ENCODE data around the gene GRK1.
"Not testable (repeated sequence)": the region's sequence is repeated elsewhere in the genome, so short reads cannot be mapped to it uniquely, and the experiment has no call there.

GRK1 gene

GRCh38 chr13:113666951-113667701 lies at the start of gene GRK1:
TSS of gene GRK1 (plus strand) at chr13:113667219. CDS start at chr13:113667387, 168 bp downstream.
- no peak within 1 kb of the TSS for H3K27ac Mint-ChIP-seq
- H3K4me1 Mint-ChIP-seq (ENCODE audit: low read depth) = no peaks in the 10 kb centered on the region
- no peaks in the 10 kb centered on the region for H3K36me3 Mint-ChIP-seq (ENCODE audit: low read depth)
- intact Hi-C loops (cut with micrococcal nuclease) = no loop called here
- H3K27me3 Mint-ChIP-seq = peaks cover 5% of the 10 kb centered on the region
- H3K4me3 Mint-ChIP-seq = no peak within 1 kb of the TSS
- H3K9me3 Mint-ChIP-seq = peaks cover 2% of the 10 kb centered on the region

- Mint-ChIP-seq H3K36me3 (ENCODE audit: low read depth) (peaks cover 33% of the 10 kb centered on the region), H3K27me3 (no peaks in the 10 kb centered on the region), H3K4me1 (ENCODE audit: low read depth) (peaks cover 17% of the 10 kb centered on the region), H3K9me3 (no peaks in the 10 kb centered on the region), H3K27ac (no peak overlapping the region), H3K4me3 (no peak overlapping the region)
- intact Hi-C loops (cut with micrococcal nuclease) = no loop called here
Measured at GRCh38 chr13:113617961-113618360, 49.1 kb upstream of the GRK1 start.

GRCh38 chr13:113618455-113618854 lies 48.6 kb upstream of the GRK1 start:
- H3K27me3 Mint-ChIP-seq = no peaks in the 10 kb centered on the region
- peaks cover 17% of the 10 kb centered on the region for H3K4me1 Mint-ChIP-seq (ENCODE audit: low read depth)
- H3K36me3 Mint-ChIP-seq (ENCODE audit: low read depth) = peaks cover 38% of the 10 kb centered on the region
- H3K27ac Mint-ChIP-seq = no peak overlapping the region
- intact Hi-C loops (cut with micrococcal nuclease) = no loop called here
- no peaks in the 10 kb centered on the region for H3K9me3 Mint-ChIP-seq
- no peak overlapping the region for H3K4me3 Mint-ChIP-seq

GRCh38 chr13:113620036-113620796 lies 46.8 kb upstream of the GRK1 start:
- Mint-ChIP-seq H3K4me1 (ENCODE audit: low read depth) (peaks cover 15% of the 10 kb centered on the region), H3K9me3 (no peaks in the 10 kb centered on the region), H3K27ac (no peak overlapping the region), H3K4me3 (no peak overlapping the region), H3K27me3 (no peaks in the 10 kb centered on the region), H3K36me3 (ENCODE audit: low read depth) (peaks cover 55% of the 10 kb centered on the region)
- intact Hi-C loops (cut with micrococcal nuclease) = no loop called here

- Mint-ChIP-seq H3K36me3 (ENCODE audit: low read depth) (peaks cover 64% of the 10 kb centered on the region), H3K4me3 (no peak overlapping the region), H3K4me1 (ENCODE audit: low read depth) (peaks cover 12% of the 10 kb centered on the region), H3K27ac (no peak overlapping the region), H3K27me3 (no peaks in the 10 kb centered on the region), H3K9me3 (no peaks in the 10 kb centered on the region)
- intact Hi-C loops (cut with micrococcal nuclease) = no loop called here
Measured at GRCh38 chr13:113621046-113621445, 46.0 kb upstream of the GRK1 start.

- H3K27ac Mint-ChIP-seq; H3K4me1 Mint-ChIP-seq (ENCODE audit: low read depth); H3K9me3 Mint-ChIP-seq; H3K27me3 Mint-ChIP-seq; intact Hi-C loops (cut with micrococcal nuclease); H3K4me3 Mint-ChIP-seq: not testable (repeated sequence)
- H3K36me3 Mint-ChIP-seq (ENCODE audit: low read depth) = peaks cover 66% of the 10 kb centered on the region
Measured at GRCh38 chr13:113621498-113621897, 45.5 kb upstream of the GRK1 start.

- peaks cover 70% of the 10 kb centered on the region for H3K36me3 Mint-ChIP-seq (ENCODE audit: low read depth)
- H3K27me3 Mint-ChIP-seq; H3K27ac Mint-ChIP-seq; H3K4me3 Mint-ChIP-seq; H3K9me3 Mint-ChIP-seq; intact Hi-C loops (cut with micrococcal nuclease); H3K4me1 Mint-ChIP-seq (ENCODE audit: low read depth): not testable (repeated sequence)
Measured at GRCh38 chr13:113621986-113622550, 45.0 kb upstream of the GRK1 start.

GRCh38 chr13:113622791-113623490 lies 44.1 kb upstream of the GRK1 start:
- Mint-ChIP-seq H3K4me3 (no peak overlapping the region), H3K4me1 (ENCODE audit: low read depth) (no peaks in the 10 kb centered on the region), H3K9me3 (no peaks in the 10 kb centered on the region), H3K27ac (no peak overlapping the region), H3K36me3 (ENCODE audit: low read depth) (peaks cover 78% of the 10 kb centered on the region), H3K27me3 (no peaks in the 10 kb centered on the region)
- intact Hi-C loops (cut with micrococcal nuclease) = no loop called here

GRCh38 chr13:113623491-113624234 lies 43.4 kb upstream of the GRK1 start:
- Mint-ChIP-seq H3K4me1 (ENCODE audit: low read depth) (peaks cover 5% of the 10 kb centered on the region), H3K36me3 (ENCODE audit: low read depth) (peaks cover 84% of the 10 kb centered on the region)

GRCh38 chr13:113624235-113624587 lies 42.8 kb upstream of the GRK1 start:
- peaks cover 9% of the 10 kb centered on the region for H3K4me1 Mint-ChIP-seq (ENCODE audit: low read depth)
- intact Hi-C loops (cut with micrococcal nuclease) = no loop called here
- H3K9me3 Mint-ChIP-seq = no peaks in the 10 kb centered on the region
- H3K27me3 Mint-ChIP-seq = no peaks in the 10 kb centered on the region
- no peak overlapping the region for H3K4me3 Mint-ChIP-seq
- H3K36me3 Mint-ChIP-seq (ENCODE audit: low read depth) = peaks cover 85% of the 10 kb centered on the region
- no peak overlapping the region for H3K27ac Mint-ChIP-seq

More at GRCh38 chr13:113623491-113624234, 43.4 kb upstream of the GRK1 start:
- H3K4me3 Mint-ChIP-seq = no peak overlapping the region
- no peaks in the 10 kb centered on the region for H3K27me3 Mint-ChIP-seq
- H3K27ac Mint-ChIP-seq = no peak overlapping the region
- no peaks in the 10 kb centered on the region for H3K9me3 Mint-ChIP-seq
- intact Hi-C loops (cut with micrococcal nuclease) = no loop called here

- H3K9me3 Mint-ChIP-seq; H3K27ac Mint-ChIP-seq; H3K27me3 Mint-ChIP-seq; H3K4me1 Mint-ChIP-seq (ENCODE audit: low read depth); H3K4me3 Mint-ChIP-seq; intact Hi-C loops (cut with micrococcal nuclease): not testable (repeated sequence)
- H3K36me3 Mint-ChIP-seq (ENCODE audit: low read depth) = peaks cover 85% of the 10 kb centered on the region
Measured at GRCh38 chr13:113624640-113625304, 42.2 kb upstream of the GRK1 start.

- Mint-ChIP-seq H3K27ac (no peak overlapping the region), H3K27me3 (no peaks in the 10 kb centered on the region), H3K4me1 (ENCODE audit: low read depth) (peaks cover 9% of the 10 kb centered on the region), H3K36me3 (ENCODE audit: low read depth) (peaks cover 88% of the 10 kb centered on the region), H3K9me3 (no peaks in the 10 kb centered on the region), H3K4me3 (no peak overlapping the region)
- intact Hi-C loops (cut with micrococcal nuclease) = no loop called here
Measured at GRCh38 chr13:113625965-113626721, 40.9 kb upstream of the GRK1 start.

All from dendritic cell treated with granulocyte-macrophage colony-stimulating factor and Interleukin-4, amounts not matched to agents 40 ng/mL and 50 ng/mL, for 4 days (primary cell).